Stimulated activated CD8-positive, alpha-beta memory T cell treated with anti-CD3 and anti-CD28 coated beads, Interleukin-7, amount 100 ng/mL, for 4 hours (primary cell): ENCODE measurements around the gene SUMO2.

Source experiments
- DNase-seq, 2 donors: peaks; one replicate each; pipeline ENCODE4 v3.0.0-alpha.2; 2020; ENCODE audit warnings: low read depth in 2 of 2

Gene SUMO2

GRCh38 chr17:75124041-75124818, 58.5 kb downstream of the SUMO2 start:
- DNase-seq: peak; percentile 47 to 63

- DNase-seq: no peak
These were observed 64.5 kb downstream of the SUMO2 start for GRCh38 chr17:75118307-75118706.

GRCh38 chr17:75116737-75117136, 66.0 kb downstream of the SUMO2 start:
- no peak for DNase-seq
